GM12873 (cell line): ENCODE data around the gene TACO1.

Source experiments
- TF ChIP-seq, protein P1 (sequence below): IDR thresholded peaks from 2 replicates; pipeline ENCODE4 v1.5.1; 2012; ENCODE audit warnings: low read depth, mild to moderate bottlenecking, moderate library complexity, low read length, control low read depth; ENCODE audit not compliant: insufficient read depth; ENCODE audit errors: missing control alignments

Gene TACO1

DNA sequence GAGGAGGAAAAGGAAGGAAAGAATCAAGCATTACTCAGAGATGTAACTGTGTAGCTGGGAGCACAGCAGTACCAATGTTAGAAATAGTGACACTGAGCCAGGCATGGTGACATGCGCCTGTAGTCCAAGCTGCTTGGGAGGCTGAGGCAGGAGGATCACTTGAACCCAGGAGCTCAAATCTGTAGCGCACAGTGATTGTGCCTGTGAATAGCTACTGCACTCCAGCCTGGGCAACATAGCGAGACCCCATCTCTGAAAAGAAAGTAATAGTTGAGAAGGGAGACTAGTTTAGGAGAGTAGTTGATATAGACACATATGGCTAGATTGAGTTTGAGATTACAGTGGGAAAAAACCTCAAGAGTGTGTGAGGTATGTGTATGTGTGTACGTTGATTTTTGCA lies 39.3 kb downstream of the TACO1 start:
- TF ChIP-seq, protein P1, sequence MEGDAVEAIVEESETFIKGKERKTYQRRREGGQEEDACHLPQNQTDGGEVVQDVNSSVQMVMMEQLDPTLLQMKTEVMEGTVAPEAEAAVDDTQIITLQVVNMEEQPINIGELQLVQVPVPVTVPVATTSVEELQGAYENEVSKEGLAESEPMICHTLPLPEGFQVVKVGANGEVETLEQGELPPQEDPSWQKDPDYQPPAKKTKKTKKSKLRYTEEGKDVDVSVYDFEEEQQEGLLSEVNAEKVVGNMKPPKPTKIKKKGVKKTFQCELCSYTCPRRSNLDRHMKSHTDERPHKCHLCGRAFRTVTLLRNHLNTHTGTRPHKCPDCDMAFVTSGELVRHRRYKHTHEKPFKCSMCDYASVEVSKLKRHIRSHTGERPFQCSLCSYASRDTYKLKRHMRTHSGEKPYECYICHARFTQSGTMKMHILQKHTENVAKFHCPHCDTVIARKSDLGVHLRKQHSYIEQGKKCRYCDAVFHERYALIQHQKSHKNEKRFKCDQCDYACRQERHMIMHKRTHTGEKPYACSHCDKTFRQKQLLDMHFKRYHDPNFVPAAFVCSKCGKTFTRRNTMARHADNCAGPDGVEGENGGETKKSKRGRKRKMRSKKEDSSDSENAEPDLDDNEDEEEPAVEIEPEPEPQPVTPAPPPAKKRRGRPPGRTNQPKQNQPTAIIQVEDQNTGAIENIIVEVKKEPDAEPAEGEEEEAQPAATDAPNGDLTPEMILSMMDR, result no peak

DNA sequence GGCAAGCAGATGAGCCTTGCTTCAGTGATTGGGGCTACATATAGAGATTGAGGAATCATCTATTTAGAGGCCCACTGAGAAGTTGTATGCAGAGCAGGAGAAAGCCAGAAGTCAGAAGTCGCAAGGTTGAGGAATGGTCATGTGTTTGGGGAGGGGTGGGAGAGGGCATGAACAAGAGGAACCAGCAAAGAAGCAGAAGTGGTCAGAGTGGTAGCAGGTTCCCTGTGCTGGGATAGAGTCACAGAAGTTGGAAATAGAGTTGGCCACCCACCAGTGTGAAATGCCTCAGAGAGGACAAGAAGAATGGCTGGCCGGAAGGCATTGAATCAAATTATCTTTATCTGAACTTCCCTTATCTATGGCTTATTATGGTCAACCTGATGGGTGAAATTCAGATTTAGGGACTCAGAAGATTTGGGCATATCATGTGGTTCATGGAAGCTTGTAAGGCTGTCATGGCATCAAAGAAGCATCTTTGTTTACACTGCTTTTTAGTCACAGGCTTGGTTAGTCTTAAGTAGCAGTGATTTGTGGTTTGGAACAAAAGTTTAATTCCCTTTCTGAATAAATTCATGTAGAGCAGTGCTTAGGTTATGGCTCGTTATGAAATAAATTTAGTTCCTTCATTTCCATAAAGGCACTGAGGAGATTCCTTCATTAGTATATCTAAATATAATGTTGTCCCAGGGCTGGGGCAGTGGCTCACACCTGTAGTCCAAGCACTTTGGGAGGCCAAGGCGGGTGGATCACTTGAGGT lies 41.2 kb downstream of the TACO1 start:
- TF ChIP-seq, protein P1, result no peak

DNA sequence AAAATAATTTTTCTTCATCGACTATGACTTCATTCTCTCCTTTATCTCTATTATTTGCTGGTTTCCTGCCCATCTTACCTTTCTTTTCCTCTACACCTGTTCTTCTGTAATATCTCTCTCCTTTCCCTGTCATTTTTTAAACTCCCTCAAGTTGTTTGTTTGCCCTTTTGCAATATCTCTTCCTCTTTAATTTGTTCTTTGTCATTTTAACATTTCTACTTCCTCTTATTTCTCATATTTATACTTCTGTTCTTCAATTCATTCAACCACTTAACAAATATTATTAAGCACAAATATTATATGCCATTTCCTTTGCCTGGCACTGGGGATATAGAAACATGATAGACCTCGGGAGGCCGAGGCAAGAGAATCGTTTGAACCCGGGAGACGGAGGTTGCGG lies 44.2 kb downstream of the TACO1 start:
- TF ChIP-seq, protein P1, result no peak

DNA sequence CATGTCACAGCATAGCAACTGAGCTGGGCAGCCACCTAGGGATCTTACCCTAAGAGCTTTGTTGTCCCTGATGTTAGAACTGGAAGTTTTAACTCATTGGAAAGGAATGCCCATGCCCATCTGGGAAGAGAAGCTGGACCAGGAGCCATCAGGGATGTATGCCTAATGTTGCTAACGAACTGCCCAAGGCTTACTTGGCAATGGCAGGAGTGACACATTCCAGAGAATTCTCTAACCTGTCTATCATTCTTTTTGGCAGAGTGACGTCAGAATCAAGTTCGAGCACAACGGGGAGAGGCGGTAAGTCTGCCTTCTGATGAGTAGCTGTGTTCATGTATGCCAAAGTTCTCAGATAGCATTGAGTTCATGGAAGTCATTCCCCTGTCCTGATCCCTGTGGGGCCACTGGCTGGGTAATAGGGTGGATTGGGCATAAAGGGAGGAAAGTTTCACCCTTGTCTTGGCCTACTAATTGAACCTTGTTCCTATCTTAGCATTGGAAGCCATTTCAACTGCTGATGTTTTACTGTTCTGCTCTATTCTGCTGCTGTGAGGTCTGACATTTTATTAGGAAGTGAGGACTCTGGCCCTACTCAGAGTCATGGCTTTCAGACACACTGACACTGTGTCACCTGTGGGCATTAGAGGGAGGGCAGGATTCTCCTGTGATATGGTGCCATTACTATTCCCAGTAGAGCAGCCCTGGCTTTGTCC lies 45.2 kb downstream of the TACO1 start:
- TF ChIP-seq, protein P1, result no peak

DNA sequence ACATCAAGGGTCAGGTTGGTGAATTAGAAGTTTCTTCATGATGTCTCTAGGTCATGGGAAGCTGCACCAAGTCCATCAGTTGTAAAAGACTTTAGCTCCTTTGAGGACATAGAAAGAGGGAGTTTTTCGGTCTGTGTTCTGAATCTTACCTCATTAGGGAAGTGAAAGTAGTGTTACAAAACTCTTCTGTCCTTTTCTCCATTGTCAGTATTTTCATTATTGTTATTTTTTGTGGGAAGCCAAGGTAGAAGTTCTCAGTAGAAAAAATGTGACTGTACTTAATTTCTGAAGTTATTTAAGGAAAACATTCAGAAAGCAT lies 45.8 kb downstream of the TACO1 start:
- TF ChIP-seq, protein P1, result no peak

DNA sequence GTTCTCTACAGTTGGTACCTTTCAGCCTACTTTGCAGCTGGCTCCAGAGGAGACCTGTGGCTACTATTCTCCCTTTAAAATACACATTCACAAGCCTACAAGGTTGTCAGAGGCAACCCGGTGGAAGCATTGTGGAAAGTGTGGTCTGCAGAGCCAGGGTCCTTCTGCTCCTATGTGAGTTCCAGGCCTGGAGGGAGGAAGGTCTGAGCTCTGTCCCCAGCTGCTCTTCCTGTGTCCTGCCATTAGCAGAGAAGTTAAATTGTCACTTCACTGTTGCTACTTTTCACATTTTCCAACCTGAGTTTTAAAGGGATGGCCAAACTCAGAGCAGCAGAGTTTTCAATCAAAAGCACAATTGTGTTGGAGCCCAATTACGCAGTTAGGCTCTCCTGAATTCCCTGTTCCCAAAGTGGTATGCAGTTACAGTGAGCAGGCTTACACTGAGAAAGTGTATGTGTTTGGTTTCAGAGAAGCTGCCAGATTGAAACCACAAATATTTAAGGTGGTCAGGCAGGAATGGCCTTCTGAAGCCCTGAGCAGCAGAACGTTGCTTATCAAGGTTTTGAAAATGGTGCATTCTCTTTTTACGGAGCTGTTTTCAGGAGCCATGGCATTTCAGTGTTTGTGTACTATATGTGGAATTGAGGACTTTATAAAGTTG lies 46.5 kb downstream of the TACO1 start:
- TF ChIP-seq, protein P1, result no peak

DNA sequence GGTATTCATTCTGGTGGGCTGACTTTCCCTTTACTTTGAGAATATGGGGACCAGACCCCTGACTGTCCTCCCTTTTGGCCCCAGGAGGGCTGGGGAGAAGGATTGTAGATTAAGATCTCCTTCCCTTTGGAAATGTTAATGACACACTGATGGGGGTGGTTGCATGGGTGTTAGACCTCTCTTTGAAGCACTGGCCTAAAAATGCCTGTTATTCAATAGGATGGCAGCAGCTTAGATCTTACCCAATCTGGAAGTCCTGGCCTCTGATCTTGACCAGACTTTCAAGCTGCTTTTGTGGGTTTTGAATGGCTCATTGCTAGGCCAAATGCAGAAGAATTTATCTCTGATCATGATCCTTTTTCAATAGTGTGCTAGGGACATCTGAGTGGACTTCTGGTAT lies 47.2 kb downstream of the TACO1 start:
- TF ChIP-seq, protein P1, result no peak
